Measurements from ENCODE around the gene POU2AF2.

- no peak for TF ChIP-seq RAD21 (IDR thresholded peaks at IDR 0.05; ENCODE audit: low read depth)
- no peak for TF ChIP-seq YY1 (IDR thresholded peaks at IDR 0.05; ENCODE audit: low read depth)
- TF ChIP-seq FOXM1 (IDR thresholded peaks at IDR 0.05; ENCODE audit: borderline replicate concordance, low read depth) = no peak
- TF ChIP-seq EP300 (IDR thresholded peaks at IDR 0.05; ENCODE audit: borderline replicate concordance) = no peak
- no peak for TF ChIP-seq EGR1 (IDR thresholded peaks at IDR 0.05)
- TF ChIP-seq, protein P1, sequence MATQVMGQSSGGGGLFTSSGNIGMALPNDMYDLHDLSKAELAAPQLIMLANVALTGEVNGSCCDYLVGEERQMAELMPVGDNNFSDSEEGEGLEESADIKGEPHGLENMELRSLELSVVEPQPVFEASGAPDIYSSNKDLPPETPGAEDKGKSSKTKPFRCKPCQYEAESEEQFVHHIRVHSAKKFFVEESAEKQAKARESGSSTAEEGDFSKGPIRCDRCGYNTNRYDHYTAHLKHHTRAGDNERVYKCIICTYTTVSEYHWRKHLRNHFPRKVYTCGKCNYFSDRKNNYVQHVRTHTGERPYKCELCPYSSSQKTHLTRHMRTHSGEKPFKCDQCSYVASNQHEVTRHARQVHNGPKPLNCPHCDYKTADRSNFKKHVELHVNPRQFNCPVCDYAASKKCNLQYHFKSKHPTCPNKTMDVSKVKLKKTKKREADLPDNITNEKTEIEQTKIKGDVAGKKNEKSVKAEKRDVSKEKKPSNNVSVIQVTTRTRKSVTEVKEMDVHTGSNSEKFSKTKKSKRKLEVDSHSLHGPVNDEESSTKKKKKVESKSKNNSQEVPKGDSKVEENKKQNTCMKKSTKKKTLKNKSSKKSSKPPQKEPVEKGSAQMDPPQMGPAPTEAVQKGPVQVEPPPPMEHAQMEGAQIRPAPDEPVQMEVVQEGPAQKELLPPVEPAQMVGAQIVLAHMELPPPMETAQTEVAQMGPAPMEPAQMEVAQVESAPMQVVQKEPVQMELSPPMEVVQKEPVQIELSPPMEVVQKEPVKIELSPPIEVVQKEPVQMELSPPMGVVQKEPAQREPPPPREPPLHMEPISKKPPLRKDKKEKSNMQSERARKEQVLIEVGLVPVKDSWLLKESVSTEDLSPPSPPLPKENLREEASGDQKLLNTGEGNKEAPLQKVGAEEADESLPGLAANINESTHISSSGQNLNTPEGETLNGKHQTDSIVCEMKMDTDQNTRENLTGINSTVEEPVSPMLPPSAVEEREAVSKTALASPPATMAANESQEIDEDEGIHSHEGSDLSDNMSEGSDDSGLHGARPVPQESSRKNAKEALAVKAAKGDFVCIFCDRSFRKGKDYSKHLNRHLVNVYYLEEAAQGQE (IDR thresholded peaks at IDR 0.05; ENCODE audit: low read depth) = no peak
- TF ChIP-seq NFIC (IDR thresholded peaks at IDR 0.05) = no peak
- TF ChIP-seq TEAD4 (IDR thresholded peaks at IDR 0.05) = no peak
- no peak for TF ChIP-seq ZBTB7A (IDR thresholded peaks at IDR 0.05; ENCODE audit: low read depth)
- no peak for TF ChIP-seq CREB1 (IDR thresholded peaks at IDR 0.05; ENCODE audit: low read depth)
- no peak for TF ChIP-seq TAF1 (IDR thresholded peaks at IDR 0.05; ENCODE audit: low read depth)
- no peak for TF ChIP-seq TCF12 (IDR thresholded peaks at IDR 0.05; ENCODE audit: low read depth)
These were observed 15.3 kb downstream of the POU2AF2 start for GRCh38 chr11:111260811-111261210.
